CD4-positive, alpha-beta T cell (primary cell): ENCODE measurements around the gene TSPAN8. TPM values are rescaled to one million over a fixed set of nuclear protein-coding genes. Genes with fewer than 3 reads are reported as not detected.

Source experiments
- ATAC-seq: fragments of 200-7000 bp; cut with Tn5 transposase; one replicate; pipeline ENCODE4 v1.10.0; 2022; ENCODE audit warnings: mild to moderate bottlenecking; ENCODE audit not compliant: poor library complexity
- CTCF ChIA-PET: fragments of 350-600 bp; sonication (Branson Sonifier 250); formaldehyde crosslinking; loops from one replicate; lab custom pipeline; 2021; ENCODE audit warnings: antibody characterized with exemption, inconsistent platforms; lab: Charles Lee
- POLR2A ChIA-PET: fragments of 350-600 bp; sonication (Branson Sonifier 250); formaldehyde crosslinking; loops from one replicate; lab custom pipeline; 2021; ENCODE audit warnings: antibody characterized with exemption, inconsistent platforms; lab: Charles Lee
- DNase-seq, 14 experiments: peaks; one replicate each; pipeline ENCODE4 v3.0.0-alpha.2; 2013 to 2020; ENCODE audit warnings: mixed read lengths in 2 of 14
- H3K27ac ChIP-seq, 2 donors: one replicate each; pipeline versions ENCODE4 v1.5.1 to v1.7.0; 2013; ENCODE audit warnings: low read length in 2 of 2, low read depth in 1 of 2, mild to moderate bottlenecking in 1 of 2
- H3K27me3 ChIP-seq, 2 experiments: 1 replicate in 1 of 2; 2 replicates in 1 of 2; pipeline versions ENCODE4 v1.6.1 to v1.7.0; 2013; ENCODE audit warnings: low read length in 2 of 2, control low read depth in 1 of 2, mild to moderate bottlenecking in 1 of 2, moderate library complexity in 1 of 2; ENCODE audit not compliant: insufficient read depth in 2 of 2, control insufficient read depth in 1 of 2
- H3K36me3 ChIP-seq: one replicate; pipeline ENCODE4 v1.6.1; 2013; ENCODE audit warnings: low read length, control low read depth; ENCODE audit not compliant: insufficient read depth
- H3K4me1 ChIP-seq: one replicate; pipeline ENCODE4 v1.6.1; 2013; ENCODE audit warnings: low read length, control low read depth; ENCODE audit not compliant: insufficient read depth
- H3K4me3 ChIP-seq: one replicate; pipeline ENCODE4 v1.5.1; 2013; ENCODE audit warnings: mild to moderate bottlenecking, low read length, moderate library complexity
- H3K9me3 ChIP-seq, 2 experiments: 1 replicate in 1 of 2; 2 replicates in 1 of 2; pipeline versions ENCODE4 v1.6.1 to v1.7.0; 2013; ENCODE audit warnings: low read length in 2 of 2, mild to moderate bottlenecking in 2 of 2, control low read depth in 1 of 2, moderate library complexity in 1 of 2; ENCODE audit not compliant: control insufficient read depth in 1 of 2, insufficient read depth in 1 of 2
- H3K27ac Mint-ChIP-seq: one replicate; pipeline ENCODE4 v1.8.0; 2020; ENCODE audit warnings: mixed read lengths
- H3K27me3 Mint-ChIP-seq: one replicate; pipeline ENCODE4 v1.8.0; 2021; ENCODE audit warnings: mixed read lengths
- H3K36me3 Mint-ChIP-seq: one replicate; pipeline ENCODE4 v1.8.0; 2021; ENCODE audit warnings: low read depth, mixed read lengths
- H3K4me1 Mint-ChIP-seq: one replicate; pipeline ENCODE4 v1.8.0; 2021; ENCODE audit warnings: low read depth, mixed read lengths
- H3K4me3 Mint-ChIP-seq: one replicate; pipeline ENCODE4 v1.8.0; 2020; ENCODE audit warnings: mild to moderate bottlenecking, mixed read lengths
- H3K9me3 Mint-ChIP-seq: one replicate; pipeline ENCODE4 v1.8.0; 2020; ENCODE audit warnings: mixed read lengths
- CTCF ChIP-seq: fragments of 200-600 bp; IDR thresholded peaks from one replicate; pipeline ENCODE4 v1.8.0; 2022; ENCODE audit warnings: antibody characterized with exemption, mild to moderate bottlenecking
- intact Hi-C, 2 experiments: fragments of 100-400 bp; cut with DNase I in 1 of 2; cut with micrococcal nuclease in 1 of 2; formaldehyde crosslinking; loops; one replicate each; pipeline versions ENCODE4 v1.15.1 to v1.9.0; 2023 to 2025; cut with DNase I, micrococcal nuclease
- total RNA-seq, 174 experiments: library from RNA in 2 of 174; stranded (reverse) in 2 of 174; gene quantifications; one replicate each; pipeline ENCODE4 v1.2.3 and lab custom pipeline; 2021 to 2026

The TSPAN8 gene
- total RNA-seq, 2 experiments from 2014 or later, result not detected

GRCh38 chr12:71138011-71138410, 19.8 kb downstream of the TSPAN8 start:
- ATAC-seq (no peak), DNase-seq (no peak)
- CTCF ChIA-PET, result no interaction called here
- peaks cover 0 to 3% of the 10 kb centered on the region in 2 experiments for H3K9me3 ChIP-seq
- no peaks in the 10 kb centered on the region for H3K4me1 ChIP-seq
- no peak overlapping the region for H3K4me3 ChIP-seq
- peaks cover 3% of the 10 kb centered on the region for H3K27me3 Mint-ChIP-seq
- H3K36me3 Mint-ChIP-seq, result no peaks in the 10 kb centered on the region
- H3K4me1 Mint-ChIP-seq, result no peaks in the 10 kb centered on the region
- no peaks in the 10 kb centered on the region for H3K36me3 ChIP-seq
- no peak overlapping the region for H3K27ac ChIP-seq
- intact Hi-C loops, result no loop called here
- H3K27me3 ChIP-seq, result no peaks in the 10 kb centered on the region
- POLR2A ChIA-PET, result no interaction called here
- no peaks in the 10 kb centered on the region for H3K9me3 Mint-ChIP-seq
- H3K4me3 Mint-ChIP-seq, result no peak overlapping the region
- H3K27ac Mint-ChIP-seq, result no peak overlapping the region
- TF ChIP-seq CTCF, result no peak

GRCh38 chr12:71135812-71136176, 22.0 kb downstream of the TSPAN8 start:
- H3K27me3 Mint-ChIP-seq, result peaks cover 7% of the 10 kb centered on the region
- no peak overlapping the region for H3K4me3 Mint-ChIP-seq
- Histone ChIP-seq H3K27ac (no peak overlapping the region), H3K4me1 (no peaks in the 10 kb centered on the region), H3K27me3 (no peaks in the 10 kb centered on the region), H3K36me3 (no peaks in the 10 kb centered on the region), H3K9me3 (peaks cover 0 to 3% of the 10 kb centered on the region in 2 experiments), H3K4me3 (no peak overlapping the region)
- POLR2A ChIA-PET, result no interaction called here
- no peaks in the 10 kb centered on the region for H3K9me3 Mint-ChIP-seq
- CTCF ChIA-PET, result no interaction called here
- intact Hi-C loops, result no loop called here
- no peak for ATAC-seq
- H3K27ac Mint-ChIP-seq, result no peak overlapping the region
- no peaks in the 10 kb centered on the region for H3K4me1 Mint-ChIP-seq
- no peaks in the 10 kb centered on the region for H3K36me3 Mint-ChIP-seq
- no peak for DNase-seq
- TF ChIP-seq CTCF, result no peak

- Histone ChIP-seq H3K4me3 (no peak overlapping the region), H3K4me1 (no peaks in the 10 kb centered on the region), H3K36me3 (no peaks in the 10 kb centered on the region), H3K9me3 (peaks cover 0 to 3% of the 10 kb centered on the region in 2 experiments), H3K27ac (no peak overlapping the region), H3K27me3 (no peaks in the 10 kb centered on the region)
- TF ChIP-seq CTCF, result no peak
- Mint-ChIP-seq H3K9me3 (peaks cover 3% of the 10 kb centered on the region), H3K36me3 (no peaks in the 10 kb centered on the region), H3K27ac (no peak overlapping the region), H3K27me3 (peaks cover 7% of the 10 kb centered on the region), H3K4me1 (no peaks in the 10 kb centered on the region), H3K4me3 (no peak overlapping the region)
- POLR2A ChIA-PET, result no interaction called here
- ATAC-seq (no peak), DNase-seq (no peak)
- CTCF ChIA-PET, result no interaction called here
- intact Hi-C loops, result no loop called here
These were observed 22.6 kb downstream of the TSPAN8 start for GRCh38 chr12:71135077-71135811.
